GM18526 (cell line): ENCODE data around the gene GUCA2B.

ENCODE experiments used
- POLR2A ChIP-seq: IDR thresholded peaks from 3 replicates; pipeline ENCODE4 v1.6.1; 2011; ENCODE audit not compliant: insufficient read length; ENCODE audit errors: extremely low read depth

Gene GUCA2B

DNA sequence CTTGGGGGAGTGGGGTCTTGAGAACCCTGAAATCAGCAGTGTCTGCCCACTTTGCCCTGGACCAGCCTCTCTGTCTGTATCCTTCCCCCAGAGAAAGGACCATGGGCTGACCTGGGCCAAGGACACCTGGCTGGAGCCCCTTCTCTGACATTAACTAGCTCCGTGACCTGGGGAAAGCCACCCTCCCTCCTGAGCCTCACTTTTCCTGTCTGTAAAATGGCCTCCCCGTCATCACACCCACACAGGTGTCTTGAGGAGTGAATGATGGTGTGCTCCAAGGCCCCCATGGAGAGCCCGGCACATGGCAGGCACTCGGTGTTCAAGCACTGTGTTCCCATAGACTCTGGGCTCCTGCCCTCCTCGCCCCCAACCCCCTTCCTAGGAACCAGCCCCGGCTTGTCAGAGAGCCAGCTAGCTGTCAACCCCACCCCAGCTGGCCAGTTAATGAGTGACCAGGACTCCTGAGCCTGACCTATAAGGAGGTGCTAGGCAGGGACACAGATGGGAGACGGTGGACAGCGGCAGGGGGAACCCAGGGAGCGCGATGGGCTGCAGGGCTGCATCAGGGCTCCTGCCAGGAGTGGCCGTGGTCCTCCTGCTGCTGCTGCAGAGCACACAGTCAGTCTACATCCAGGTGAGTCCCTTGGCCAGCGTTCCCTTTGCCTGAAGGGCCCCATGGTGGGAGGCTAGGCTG lies at the start of gene GUCA2B:
Gene GUCA2B (plus strand): TSS at position 504 of the 694 bp plus-strand sequence. CDS start 41 bp downstream, at position 545.
- no peak for TF ChIP-seq POLR2A

DNA sequence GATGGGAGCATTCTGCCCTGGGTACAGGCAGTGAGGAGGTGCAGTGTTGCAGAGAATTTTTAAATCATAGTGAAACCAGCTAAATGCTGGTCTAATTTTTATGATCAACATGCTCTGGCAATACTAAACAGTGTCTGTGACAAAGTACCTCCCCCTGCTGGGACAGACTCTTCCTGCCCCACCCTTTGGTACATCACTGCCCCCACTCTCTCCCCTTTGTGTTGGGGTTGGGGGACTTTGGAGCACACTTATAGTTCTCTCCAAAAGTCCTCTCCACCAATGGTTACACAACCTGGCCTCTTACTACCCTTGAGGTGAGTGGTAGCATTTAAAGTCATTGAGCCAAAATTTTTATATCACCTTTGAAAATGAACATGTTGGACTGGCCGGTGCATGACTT lies 48.2 kb upstream of the GUCA2B start:
- TF ChIP-seq POLR2A = no peak

DNA sequence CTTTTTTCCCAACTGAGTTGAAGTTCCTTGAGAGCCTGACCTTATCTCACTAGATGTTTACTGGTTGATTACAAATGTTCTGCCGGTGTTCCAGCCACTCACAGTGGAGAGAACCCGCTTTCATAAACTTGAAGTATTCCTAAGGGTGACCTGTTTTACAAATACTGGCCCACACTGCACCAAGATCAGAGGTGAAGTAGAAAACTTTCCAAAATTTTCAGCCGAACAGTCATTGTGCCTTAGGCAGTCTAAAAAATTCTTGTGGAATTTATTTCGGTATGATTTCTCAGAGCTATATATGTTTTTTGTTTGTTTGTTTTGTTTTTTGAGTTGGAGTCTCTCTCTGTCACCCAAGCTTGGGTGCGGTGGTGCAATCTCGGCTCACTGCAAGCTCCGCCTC lies 44.9 kb upstream of the GUCA2B start:
- TF ChIP-seq POLR2A = no peak

DNA sequence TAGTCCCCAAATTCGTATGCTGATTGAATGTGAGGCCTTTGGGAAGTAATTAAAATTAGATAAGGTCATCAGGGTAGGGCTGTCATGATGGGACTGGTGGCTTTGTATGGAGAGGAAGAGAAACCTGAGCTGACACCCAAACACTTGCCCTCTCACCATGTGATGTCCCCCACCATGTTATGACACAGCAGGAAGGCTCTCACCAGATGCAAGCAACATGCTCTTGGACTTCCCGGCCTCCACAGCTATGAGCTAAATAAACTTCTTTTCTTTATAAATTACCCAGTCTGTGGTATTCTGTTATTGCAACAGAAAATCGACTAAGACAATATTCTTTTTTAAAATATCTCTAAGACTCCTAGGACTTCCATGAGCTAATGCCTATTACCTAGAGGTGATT lies 43.6 kb upstream of the GUCA2B start:
- no peak for TF ChIP-seq POLR2A

DNA sequence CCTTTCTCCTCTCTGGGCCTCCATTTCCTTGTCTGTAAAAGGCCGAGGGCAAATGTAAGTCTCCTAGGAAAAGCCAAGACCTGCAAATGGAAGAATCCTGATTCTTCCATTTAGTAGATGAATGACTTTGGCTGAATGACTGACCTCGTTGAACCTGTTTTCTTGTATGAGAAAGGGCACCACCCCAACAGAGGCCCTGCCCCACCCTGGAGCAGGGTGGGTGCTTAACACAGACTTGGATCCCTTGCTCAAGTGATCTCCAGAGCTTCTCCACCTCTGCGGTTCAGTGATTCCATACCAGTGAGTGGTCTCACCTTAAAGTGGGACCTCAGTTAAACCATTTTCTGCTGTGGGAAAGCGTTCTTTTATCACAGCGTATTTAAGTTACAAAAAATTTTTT lies 39.0 kb upstream of the GUCA2B start:
- no peak for TF ChIP-seq POLR2A

DNA sequence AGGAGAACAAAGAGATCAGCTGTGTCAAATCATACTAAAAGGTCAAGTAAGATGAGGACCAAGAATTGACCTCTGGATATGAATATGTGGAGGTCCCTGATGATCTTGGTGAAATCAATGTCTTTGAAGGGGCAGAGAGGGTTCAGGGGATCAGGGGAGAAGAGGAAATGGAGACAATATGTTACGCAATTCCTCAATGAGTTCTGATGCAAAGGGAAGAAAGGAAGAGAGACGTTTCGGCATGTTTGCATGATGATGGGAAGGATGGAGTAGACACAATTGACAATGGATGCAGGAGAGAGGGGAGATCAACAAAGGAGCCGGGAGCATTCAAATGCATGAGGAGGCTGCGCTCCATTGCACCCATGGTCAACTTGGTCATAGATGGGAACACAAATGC lies 36.0 kb upstream of the GUCA2B start:
- TF ChIP-seq POLR2A = no peak

DNA sequence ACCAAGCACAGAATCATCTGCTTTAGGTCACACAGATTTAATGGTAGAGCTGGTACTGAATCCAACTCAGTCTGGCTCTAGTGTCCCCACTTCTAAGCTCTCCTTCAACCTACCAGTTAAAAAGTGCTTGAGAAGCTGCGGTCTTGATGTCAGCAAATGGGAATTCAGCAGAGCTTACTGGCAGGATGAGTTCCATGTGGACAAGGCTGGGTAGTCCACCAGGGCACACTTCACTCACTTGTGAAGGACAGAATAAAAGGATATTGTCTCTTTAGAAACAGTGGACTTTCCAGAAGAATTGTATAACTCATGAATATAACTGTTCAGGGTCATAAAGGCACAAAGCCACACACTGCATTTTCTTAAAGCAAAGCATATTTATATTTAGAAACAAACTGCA lies 35.1 kb upstream of the GUCA2B start:
- TF ChIP-seq POLR2A = no peak

DNA sequence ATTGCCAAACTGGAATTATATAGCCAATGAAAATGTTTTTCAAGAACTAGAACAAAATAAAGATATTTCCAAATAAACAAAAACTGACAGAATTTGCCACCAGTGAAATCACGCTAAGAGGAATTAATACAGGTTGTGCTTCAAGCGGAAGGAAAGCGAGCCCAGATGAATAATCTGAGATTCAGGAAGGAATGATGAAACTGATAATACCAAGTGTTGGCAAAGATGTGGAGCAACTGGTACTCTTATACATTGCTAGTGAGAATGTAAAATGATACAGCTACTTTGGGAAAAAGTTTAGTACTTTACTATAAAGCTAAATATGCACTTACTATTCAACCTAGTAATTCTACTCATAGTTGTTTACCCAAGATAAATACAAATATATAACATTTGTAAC lies 30.8 kb upstream of the GUCA2B start:
- no peak for TF ChIP-seq POLR2A

DNA sequence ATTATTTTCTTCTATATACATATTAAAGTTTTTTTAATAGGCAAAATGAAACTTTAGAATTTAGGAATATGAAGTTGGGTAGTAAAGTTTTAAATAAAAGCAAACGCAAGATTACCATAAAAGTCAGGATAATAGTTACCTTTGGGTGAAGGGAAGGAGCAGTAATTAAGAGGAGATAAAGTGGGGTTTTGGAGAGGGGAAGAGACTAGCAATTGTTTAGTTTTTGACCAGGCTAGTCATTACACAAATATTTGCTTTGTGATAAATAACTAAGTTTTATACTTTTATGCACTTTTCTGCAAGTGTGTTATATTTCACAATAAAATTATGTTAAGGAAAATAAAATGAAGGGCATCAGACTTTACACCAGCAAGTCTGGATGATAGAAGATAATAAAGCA lies 27.7 kb upstream of the GUCA2B start:
- no peak for TF ChIP-seq POLR2A

DNA sequence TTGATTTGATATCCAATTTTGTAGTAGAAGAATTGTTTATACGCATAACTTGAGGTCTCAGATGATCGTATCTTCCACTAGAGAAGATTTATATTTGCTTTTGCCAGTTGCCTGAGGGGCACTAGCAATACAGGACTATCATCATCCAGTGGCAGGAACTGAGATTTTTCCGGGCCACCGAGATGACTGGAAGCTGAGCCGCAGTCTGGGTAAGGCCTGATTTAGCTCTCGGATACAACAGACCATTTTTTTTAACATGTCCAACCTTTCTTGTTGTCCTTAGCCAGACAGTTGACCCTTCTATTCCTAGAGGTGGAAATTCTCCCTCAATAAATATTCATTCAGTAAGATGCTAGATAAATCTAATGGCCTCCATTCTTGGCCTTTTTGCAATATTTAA lies 25.4 kb upstream of the GUCA2B start:
- TF ChIP-seq POLR2A = no peak

DNA sequence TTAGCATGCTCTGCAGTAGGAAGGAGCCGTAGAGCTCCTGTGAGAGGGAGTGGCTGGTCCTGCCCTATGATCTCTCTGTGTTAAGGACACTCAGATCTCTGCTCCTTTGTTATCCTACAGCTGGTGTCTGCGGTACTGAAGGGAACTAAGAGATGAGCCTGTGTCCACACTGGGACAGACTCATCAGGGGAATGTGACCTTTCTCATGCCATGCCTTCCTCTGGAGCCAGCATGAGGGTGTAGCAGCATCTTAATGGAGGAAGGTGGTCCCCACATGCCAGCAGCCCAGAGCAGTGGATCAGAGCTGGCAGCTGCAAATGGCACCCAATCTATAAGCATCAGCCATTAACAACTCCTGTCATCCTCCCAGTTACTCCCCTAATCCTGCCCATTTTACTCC lies 24.7 kb upstream of the GUCA2B start:
- TF ChIP-seq POLR2A = no peak

DNA sequence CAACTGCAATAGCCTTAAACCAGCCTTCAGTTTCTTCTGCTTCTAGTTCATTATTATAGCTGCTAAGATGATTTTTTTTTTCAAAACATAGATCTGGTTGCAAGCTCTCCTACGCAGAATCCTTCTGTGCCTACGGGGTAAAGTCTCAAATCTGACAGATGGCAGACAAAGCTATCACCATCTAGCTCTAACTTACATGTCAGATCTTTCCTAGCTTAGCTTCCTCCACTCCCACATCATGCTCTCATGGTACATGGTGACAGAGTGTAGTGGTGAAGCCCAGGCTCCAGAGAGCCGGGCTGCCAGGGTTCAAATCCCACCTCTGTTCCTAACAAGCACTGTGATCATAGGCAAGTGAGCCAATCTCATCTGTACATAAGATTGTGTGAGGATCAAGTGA lies 24.2 kb upstream of the GUCA2B start:
- no peak for TF ChIP-seq POLR2A

DNA sequence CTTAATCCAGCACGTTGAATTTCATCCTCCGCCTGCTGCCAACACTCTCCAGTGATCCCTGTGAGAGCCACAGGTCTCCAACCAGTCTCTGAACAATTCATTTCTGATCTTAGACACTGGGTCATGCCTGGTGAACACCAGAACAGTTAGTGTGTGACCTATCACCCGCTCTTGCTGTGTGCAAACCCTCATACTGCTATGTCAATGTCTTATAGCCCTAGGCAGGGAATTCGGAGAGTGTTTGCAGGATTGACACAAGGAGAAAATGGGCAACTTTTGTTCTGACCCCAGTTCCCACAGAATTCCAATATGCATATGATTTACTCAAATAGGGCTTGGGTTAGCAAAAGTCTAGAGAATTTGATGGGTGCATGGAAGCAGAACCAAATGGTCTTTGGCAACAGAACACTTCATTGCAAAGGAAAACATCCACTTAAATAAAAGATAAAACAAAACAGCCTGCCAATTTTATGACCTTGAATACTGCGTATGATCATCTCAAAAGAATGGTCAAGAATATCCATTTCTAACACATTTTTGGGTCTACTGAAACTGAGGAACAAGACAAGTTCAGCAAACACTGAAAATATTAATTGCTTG lies 23.0 kb upstream of the GUCA2B start:
- no peak for TF ChIP-seq POLR2A

DNA sequence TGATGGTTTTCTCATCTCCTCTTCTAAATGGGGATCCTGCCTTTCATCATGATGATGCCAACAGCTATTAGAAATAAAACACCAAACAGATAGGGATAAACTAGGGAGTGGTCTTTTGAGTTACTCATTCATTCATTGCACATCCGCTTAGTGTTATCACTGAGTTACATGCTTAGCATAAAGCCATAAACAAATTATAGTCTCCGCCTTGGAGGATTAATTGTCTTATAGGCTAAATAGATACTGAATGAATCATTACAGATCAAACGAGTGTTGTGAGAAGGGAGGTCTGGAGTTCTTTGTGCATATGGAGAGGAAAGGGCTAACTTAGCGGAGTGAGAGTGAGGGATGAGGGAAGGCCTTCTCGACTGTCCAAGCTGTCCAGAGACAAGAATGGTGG lies 19.8 kb upstream of the GUCA2B start:
- TF ChIP-seq POLR2A = no peak

DNA sequence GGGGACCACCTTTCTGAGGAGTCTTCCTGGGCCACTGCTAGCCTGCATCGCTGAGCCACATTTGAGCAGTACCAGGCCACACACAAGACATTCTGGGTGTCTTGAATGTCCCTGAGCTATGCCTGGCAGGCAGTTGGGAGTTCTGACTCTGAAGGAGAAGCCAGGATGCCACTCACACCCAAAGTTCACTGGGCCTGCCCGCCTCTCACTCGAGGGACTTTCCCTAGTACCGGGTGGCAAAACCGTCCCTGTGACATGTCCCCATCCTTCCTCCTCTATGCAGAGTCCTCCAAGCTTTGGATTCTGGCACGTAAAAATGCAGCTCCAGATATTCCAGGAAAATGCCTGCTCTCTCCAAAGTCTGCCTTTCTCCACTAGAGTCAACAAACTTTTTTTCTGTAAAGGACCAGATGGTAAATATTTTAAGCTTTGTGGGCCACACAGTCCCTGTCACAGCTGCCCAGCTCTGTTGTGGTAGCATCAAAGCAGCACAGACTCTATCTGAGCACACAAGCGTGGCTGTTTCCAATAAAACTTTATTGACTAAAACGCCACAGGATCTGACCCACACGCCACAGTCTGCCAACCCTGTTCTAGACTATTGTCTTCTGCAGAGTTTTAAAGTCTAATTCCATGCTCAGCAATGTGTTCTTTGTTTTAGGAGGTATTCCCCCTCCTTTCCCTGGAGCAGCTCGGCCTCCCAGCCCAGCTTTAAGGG lies 19.2 kb upstream of the GUCA2B start:
- TF ChIP-seq POLR2A = no peak

DNA sequence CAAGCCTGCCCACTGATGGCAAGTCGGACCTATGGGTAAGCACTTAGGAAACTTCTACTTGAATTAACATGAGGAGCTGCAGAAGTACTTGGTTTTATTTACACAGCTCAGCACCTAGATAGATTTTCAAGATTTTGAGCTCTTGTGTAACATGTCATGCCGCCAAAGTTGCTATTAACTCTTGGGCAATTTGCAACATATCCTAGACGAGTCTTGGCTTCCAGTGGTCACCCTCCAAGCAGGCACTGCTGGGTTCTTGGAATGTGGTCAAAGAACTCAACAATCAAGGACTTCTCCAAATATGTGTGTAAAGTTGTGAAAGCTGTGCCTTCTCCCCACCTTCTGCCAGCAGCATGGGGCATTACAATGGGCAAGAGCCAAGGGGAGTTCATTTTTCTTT lies 17.8 kb upstream of the GUCA2B start:
- TF ChIP-seq POLR2A = no peak

DNA sequence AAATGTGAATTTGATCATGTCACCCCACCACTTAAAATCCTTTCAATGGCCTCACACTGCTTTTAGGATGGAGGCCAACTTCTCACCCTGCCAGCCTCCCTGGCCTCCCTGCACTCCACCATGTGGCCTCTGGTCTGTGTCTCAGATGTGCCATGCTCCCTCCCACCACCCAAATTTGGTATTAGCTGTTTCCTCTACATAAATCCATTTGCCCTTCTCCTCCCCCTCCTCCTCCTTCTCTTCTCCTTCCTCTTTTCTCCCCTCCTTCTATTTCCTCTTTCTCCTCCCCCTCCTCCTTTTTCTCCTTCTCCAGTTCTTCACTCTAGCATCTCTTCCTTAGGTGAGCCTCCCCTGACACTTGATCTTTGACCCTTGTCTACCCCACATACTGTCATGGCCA lies 16.7 kb upstream of the GUCA2B start:
- TF ChIP-seq POLR2A = no peak

DNA sequence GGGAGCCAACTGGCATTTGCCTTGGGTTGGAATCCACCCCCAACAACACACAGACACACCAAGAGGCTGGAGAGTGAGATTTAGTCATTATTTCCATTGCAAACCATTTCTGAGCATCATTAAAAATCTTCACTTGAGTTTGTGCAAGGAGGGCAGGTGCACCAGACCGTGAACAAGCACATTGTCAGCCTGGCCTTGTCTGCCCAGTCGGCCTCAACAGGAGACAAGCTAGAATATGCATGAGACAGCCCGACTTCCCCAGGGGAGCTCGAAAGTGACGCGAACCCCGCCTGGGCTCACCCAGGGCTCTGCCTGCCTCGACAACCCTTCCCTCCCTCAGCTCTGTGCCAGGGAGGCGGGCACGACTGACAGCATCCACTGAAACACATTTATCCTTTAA lies 15.4 kb upstream of the GUCA2B start:
- no peak for TF ChIP-seq POLR2A
